ENCODE measurements around the gene SNUPN.

- TF ChIP-seq ZNF217 (IDR thresholded peaks at IDR 0.05): no peak
- no peak for TF ChIP-seq SPI1 (IDR thresholded peaks at IDR 0.05; ENCODE audit: borderline replicate concordance, insufficient read depth, low read depth, low read length)
- no peak for TF ChIP-seq POLR2A (IDR thresholded peaks at IDR 0.05; ENCODE audit: low read depth, low read length)
- TF ChIP-seq BHLHE40 (IDR thresholded peaks at IDR 0.05; ENCODE audit: borderline replicate concordance in 1 of 2, low read depth in 2 of 2, low read length in 1 of 2): no peak
- no peak for TF ChIP-seq KDM1A (IDR thresholded peaks at IDR 0.05; ENCODE audit: borderline replicate concordance)
- TF ChIP-seq MXI1 (IDR thresholded peaks at IDR 0.05; ENCODE audit: low read depth, low read length): no peak
- TF ChIP-seq FOXM1 (IDR thresholded peaks at IDR 0.05; ENCODE audit: low read depth, low read length): no peak
- no peak for TF ChIP-seq CTCF (IDR thresholded peaks at IDR 0.05 in 2 of 3, conservative IDR thresholded peaks at IDR 0.05 in 1 of 3; ENCODE audit: control insufficient read depth in 2 of 3, extremely low read depth in 1 of 3, insufficient read depth in 1 of 3, low read depth in 3 of 3, low read length in 3 of 3)
- no peak for TF ChIP-seq FOXK2 (IDR thresholded peaks at IDR 0.05)
- no peak for TF ChIP-seq EZH2 (IDR thresholded peaks at IDR 0.05; ENCODE audit: borderline replicate concordance, control insufficient read depth, low read depth, low read length)
- no peak for TF ChIP-seq ZNF24 (IDR thresholded peaks at IDR 0.05)
- TF ChIP-seq NFIC (IDR thresholded peaks at IDR 0.05; ENCODE audit: low read depth, low read length): no peak
- no peak for TF ChIP-seq NR2C2 (IDR thresholded peaks at IDR 0.05; ENCODE audit: borderline replicate concordance, control insufficient read depth, insufficient read length, low read depth)
Observed at GRCh38 chr15:75661100-75661755, 35.7 kb upstream of the SNUPN start.
